HAP-1 (cell line): Measurements from ENCODE around the gene GTF3C1.
A peak's percentile ranks its signal among the peaks of the same experiment; 100 is the strongest.

Experiments used
- DNase-seq, 2 experiments: peaks; one replicate each; pipeline ENCODE4 v3.0.0-alpha.2; 2016 to 2020; ENCODE audit warnings: low spot score in 2 of 2
- H3K27me3 ChIP-seq: fragments of 250-450 bp; sonication (Bioruptor Pico); 2 replicates; pipeline ENCODE4 v1.5.1; 2020; ENCODE audit warnings: low read depth, mild to moderate bottlenecking, moderate library complexity
- H3K36me3 ChIP-seq: fragments of 250-450 bp; sonication (Bioruptor Pico); replicated peaks from 2 replicates; pipeline ENCODE4 v1.5.1; 2020; ENCODE audit warnings: mild to moderate bottlenecking
- H3K4me1 ChIP-seq: fragments of 250-450 bp; sonication (Bioruptor Pico); 2 replicates; pipeline ENCODE4 v1.5.1; 2020; ENCODE audit warnings: mild to moderate bottlenecking
- H3K4me3 ChIP-seq: fragments of 250-450 bp; sonication (Bioruptor Pico); 2 replicates; pipeline ENCODE4 v1.5.1; 2020; ENCODE audit warnings: mild to moderate bottlenecking, moderate library complexity
- H3K9me3 ChIP-seq: fragments of 250-450 bp; sonication (Bioruptor Pico); 2 replicates; pipeline ENCODE4 v1.5.1; 2020; ENCODE audit warnings: mild to moderate bottlenecking, moderate library complexity
- in situ Hi-C: fragments of 300-500 bp; cut with MboI; formaldehyde crosslinking; loops from 3 replicates; pipeline ENCODE4 v1.14.3; 2020; ENCODE audit warnings: low sequenced_read_pairs, inconsistent platforms, mixed read lengths

GTF3C1 gene

DNA sequence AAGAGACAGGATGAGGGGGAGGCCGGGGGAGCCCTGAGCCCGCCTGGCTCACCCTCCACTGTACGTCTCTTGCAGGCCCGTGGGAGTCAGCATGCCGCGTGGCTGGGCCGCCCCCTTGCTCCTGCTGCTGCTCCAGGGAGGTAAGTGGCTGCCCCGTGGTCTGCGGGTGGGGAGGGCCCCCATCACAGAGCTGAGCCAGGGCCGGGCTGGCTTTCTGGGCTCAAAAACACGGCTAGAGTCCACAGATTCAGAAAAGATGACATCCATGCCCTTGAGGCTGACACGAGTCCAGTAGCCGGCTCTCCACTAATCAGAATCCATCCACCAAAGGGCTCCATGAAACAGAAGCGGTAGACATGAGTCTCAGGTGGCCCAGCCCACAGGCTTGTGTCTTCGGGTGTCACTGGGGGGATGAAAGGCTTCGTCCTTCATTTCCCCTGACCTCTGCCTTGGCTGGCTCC is 119.7 kb downstream of the GTF3C1 start:
- Histone ChIP-seq H3K4me3 (no peak overlapping the region), H3K9me3 (no peaks in the 10 kb centered on the region), H3K36me3 (no peaks in the 10 kb centered on the region), H3K4me1 (no peaks in the 10 kb centered on the region), H3K27me3 (no peaks in the 10 kb centered on the region; the same call in 1 of the 2 replicates)
- in situ Hi-C loops = no loop called here
- no peak for DNase-seq

- Histone ChIP-seq H3K4me3 (no peak overlapping the region), H3K4me1 (no peaks in the 10 kb centered on the region), H3K9me3 (no peaks in the 10 kb centered on the region), H3K36me3 (no peaks in the 10 kb centered on the region), H3K27me3 (no peaks in the 10 kb centered on the region; the same call in 1 of the 2 replicates)
- no peak for DNase-seq
- in situ Hi-C loops = no loop called here
These were observed 120.3 kb downstream of the GTF3C1 start for GRCh38 chr16:27429330-27429871.

GRCh38 chr16:27428026-27428785 is 121.5 kb downstream of the GTF3C1 start:
- Histone ChIP-seq H3K4me3 (no peak overlapping the region), H3K36me3 (no peaks in the 10 kb centered on the region), H3K4me1 (no peaks in the 10 kb centered on the region), H3K27me3 (no peaks in the 10 kb centered on the region; the same call in 1 of the 2 replicates), H3K9me3 (no peaks in the 10 kb centered on the region)
- DNase-seq = no peak
- in situ Hi-C loops = no loop called here

GRCh38 chr16:27427538-27427937 is 122.2 kb downstream of the GTF3C1 start:
- H3K4me1 ChIP-seq = no peaks in the 10 kb centered on the region
- no peak for DNase-seq
- H3K4me3 ChIP-seq = no peak overlapping the region
- in situ Hi-C loops = no loop called here
- no peaks in the 10 kb centered on the region; the same call in 1 of the 2 replicates for H3K27me3 ChIP-seq
- no peaks in the 10 kb centered on the region for H3K9me3 ChIP-seq
- H3K36me3 ChIP-seq = no peaks in the 10 kb centered on the region

- peak in 1 of 2 experiments; percentile 58 for DNase-seq
- no peaks in the 10 kb centered on the region for H3K4me1 ChIP-seq
- in situ Hi-C loops = no loop called here
- no peak overlapping the region; the same call in 1 of the 2 replicates for H3K4me3 ChIP-seq
- no peaks in the 10 kb centered on the region for H3K9me3 ChIP-seq
- H3K27me3 ChIP-seq = no peaks in the 10 kb centered on the region; the same call in 1 of the 2 replicates
- H3K36me3 ChIP-seq = no peaks in the 10 kb centered on the region
These were observed 123.0 kb downstream of the GTF3C1 start for GRCh38 chr16:27426423-27427408.

DNA sequence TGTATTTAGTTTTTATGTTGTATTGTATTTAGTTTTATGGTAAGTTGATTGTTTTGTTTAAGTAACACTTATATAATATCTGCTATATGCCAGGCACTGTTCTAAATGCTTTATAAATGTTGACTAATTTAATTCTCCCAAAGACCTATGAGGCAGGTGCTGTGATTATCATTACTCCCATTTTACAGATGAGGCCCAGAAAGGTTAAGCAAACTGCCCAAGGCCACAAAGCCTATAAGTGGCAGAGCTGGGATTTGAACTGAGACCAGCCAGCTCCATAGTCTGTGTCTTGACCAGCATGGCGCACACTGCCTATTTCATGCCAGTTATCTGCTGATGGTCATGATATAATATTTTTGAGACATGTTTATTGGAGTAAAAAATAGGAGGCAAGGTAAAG is 123.8 kb downstream of the GTF3C1 start:
- in situ Hi-C loops = no loop called here
- H3K27me3 ChIP-seq = no peaks in the 10 kb centered on the region; the same call in 1 of the 2 replicates
- H3K4me1 ChIP-seq = no peaks in the 10 kb centered on the region
- no peaks in the 10 kb centered on the region for H3K9me3 ChIP-seq
- DNase-seq = no peak
- H3K36me3 ChIP-seq = no peaks in the 10 kb centered on the region
- no peak overlapping the region for H3K4me3 ChIP-seq

GRCh38 chr16:27424772-27425498 is 124.8 kb downstream of the GTF3C1 start:
- Histone ChIP-seq H3K36me3 (no peaks in the 10 kb centered on the region), H3K4me1 (no peaks in the 10 kb centered on the region), H3K4me3 (no peak overlapping the region), H3K9me3 (no peaks in the 10 kb centered on the region), H3K27me3 (no peaks in the 10 kb centered on the region)
- DNase-seq = no peak
- in situ Hi-C loops = no loop called here

DNA sequence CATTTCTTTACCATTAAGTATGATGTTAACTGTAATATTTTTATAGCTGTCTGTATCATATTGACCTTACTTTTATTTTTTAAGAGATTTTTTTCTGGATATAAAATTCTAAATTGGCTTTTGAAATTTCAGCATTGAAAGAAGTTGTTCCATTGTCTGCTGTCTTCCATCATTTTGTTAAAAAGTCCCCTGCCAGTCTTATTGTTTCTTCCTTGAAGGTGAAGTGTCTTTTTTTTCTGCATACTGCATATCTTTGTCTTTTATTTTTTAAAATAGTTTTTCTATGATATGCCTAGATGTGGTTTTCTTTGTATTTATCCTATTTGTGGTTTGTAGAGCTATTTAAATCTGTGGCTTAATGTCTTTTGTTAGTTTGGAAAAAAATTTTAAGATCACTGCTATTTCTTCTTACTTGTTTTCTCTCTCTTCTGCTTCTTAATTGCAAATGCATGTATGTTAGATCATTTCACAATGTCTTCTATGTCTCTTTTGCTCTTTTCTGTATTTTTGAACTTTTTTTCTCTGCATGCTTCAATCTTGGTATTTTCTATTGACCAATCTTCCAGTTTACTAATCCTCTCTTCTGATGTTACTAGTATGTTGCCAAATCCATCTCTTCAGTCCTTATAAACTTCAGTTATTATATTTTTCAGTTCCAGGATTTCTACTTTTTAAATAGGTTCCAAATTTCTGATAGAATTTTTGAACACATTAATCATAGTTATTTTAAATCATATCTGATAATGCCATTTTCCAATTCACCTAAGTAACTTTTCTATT is 127.6 kb downstream of the GTF3C1 start:
- no peaks in the 10 kb centered on the region for H3K4me1 ChIP-seq
- H3K4me3 ChIP-seq = no peak overlapping the region
- in situ Hi-C loops = no loop called here
- H3K36me3 ChIP-seq = no peaks in the 10 kb centered on the region
- no peaks in the 10 kb centered on the region for H3K27me3 ChIP-seq
- no peak for DNase-seq
- no peaks in the 10 kb centered on the region for H3K9me3 ChIP-seq

GRCh38 chr16:27417047-27417671 is 132.6 kb downstream of the GTF3C1 start:
- Histone ChIP-seq H3K27me3 (no peaks in the 10 kb centered on the region), H3K4me1 (no peaks in the 10 kb centered on the region), H3K9me3 (no peaks in the 10 kb centered on the region), H3K36me3 (no peaks in the 10 kb centered on the region), H3K4me3 (no peak overlapping the region)
- DNase-seq = no peak
- in situ Hi-C loops = no loop called here

DNA sequence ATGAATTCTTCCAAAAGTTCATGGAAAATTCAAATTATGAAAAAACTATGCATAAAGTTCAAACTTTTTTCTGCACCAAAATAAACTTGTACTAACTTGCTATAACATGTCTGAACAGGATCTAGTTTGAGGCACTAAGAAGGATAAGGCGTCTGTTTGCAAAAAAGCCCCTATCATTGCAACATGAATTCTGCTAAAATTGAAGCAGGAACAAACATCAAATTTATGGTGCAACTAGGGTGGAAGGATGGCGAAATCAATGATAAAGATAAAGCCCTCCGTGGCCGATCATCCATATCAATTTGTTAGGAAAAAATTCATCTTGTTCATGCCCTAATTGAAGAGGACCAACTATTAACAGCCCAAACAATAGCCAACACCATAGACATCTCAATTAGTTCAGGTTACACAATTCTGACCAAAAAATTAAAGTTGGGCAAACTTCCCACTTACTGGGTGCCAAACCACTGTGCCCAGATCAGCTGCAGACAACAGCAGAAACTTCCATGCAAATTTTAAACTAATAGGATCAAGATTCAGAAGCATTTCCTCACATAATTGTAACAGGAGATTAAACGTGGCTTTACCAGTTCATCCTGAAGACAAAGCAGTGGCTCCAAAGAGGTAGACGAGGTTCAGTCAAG is 134.8 kb downstream of the GTF3C1 start:
- no peak for DNase-seq
- no peak overlapping the region for H3K4me3 ChIP-seq
- no peaks in the 10 kb centered on the region for H3K27me3 ChIP-seq
- no peaks in the 10 kb centered on the region for H3K4me1 ChIP-seq
- H3K9me3 ChIP-seq = no peaks in the 10 kb centered on the region
- no peaks in the 10 kb centered on the region for H3K36me3 ChIP-seq
- in situ Hi-C loops = no loop called here

DNA sequence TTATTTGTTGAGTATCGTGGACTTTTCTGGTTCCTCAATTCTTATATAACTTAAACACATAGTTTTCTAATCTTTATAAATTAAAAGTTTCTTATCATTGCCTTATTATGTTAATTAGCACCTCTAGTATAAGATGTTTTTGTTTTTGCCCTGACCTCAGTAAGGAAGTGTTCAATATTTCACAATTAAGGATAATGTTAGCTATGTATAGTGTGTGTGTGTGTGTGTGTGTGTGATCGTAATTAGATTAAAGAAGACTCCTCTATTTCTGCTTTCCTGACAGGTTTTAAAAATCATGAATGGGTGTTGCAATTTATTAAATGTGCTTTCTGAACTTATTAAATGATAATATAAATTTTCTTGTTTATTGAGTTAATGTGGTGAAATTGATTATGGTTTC is 135.8 kb downstream of the GTF3C1 start:
- Histone ChIP-seq H3K9me3 (no peaks in the 10 kb centered on the region), H3K27me3 (no peaks in the 10 kb centered on the region), H3K4me3 (no peak overlapping the region), H3K36me3 (no peaks in the 10 kb centered on the region), H3K4me1 (no peaks in the 10 kb centered on the region)
- no peak for DNase-seq
- in situ Hi-C loops = no loop called here

DNA sequence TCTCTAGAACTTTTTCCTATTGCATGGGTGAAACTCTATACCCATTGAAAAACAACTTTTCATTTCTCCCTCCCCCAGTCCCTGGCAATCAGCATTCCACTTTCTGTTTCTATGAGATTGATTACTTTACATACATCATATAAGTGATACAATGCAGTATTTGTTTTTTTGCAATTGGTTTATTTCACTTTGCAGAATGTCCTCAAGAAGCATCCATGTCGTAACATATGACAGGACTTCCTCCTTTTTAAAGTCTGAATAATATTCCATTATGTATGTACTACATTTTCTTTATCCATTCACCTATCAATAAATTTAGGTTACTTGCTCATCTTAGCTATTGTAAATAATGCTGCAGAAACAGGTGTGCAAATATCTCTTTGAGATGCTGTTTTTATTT is 139.0 kb downstream of the GTF3C1 start:
- Histone ChIP-seq H3K9me3 (no peaks in the 10 kb centered on the region), H3K27me3 (no peaks in the 10 kb centered on the region), H3K4me3 (no peak overlapping the region), H3K36me3 (no peaks in the 10 kb centered on the region), H3K4me1 (no peaks in the 10 kb centered on the region)
- in situ Hi-C loops = no loop called here
- no peak for DNase-seq
